Measurements from ENCODE around the gene IFNL1.
"Not testable (repeated sequence)": the region's sequence is repeated elsewhere in the genome, so short reads cannot be mapped to it uniquely, and the experiment has no call there.

IFNL1 gene

GRCh38 chr19:39270036-39270871 lies 26.0 kb upstream of the IFNL1 start:
- DNase-seq = no peak

GRCh38 chr19:39273859-39274258 lies 22.3 kb upstream of the IFNL1 start:
- not testable (repeated sequence) for DNase-seq

- DNase-seq = no peak
Observed at GRCh38 chr19:39275578-39275977, 20.6 kb upstream of the IFNL1 start.

- DNase-seq = no peak
Observed at GRCh38 chr19:39276740-39277139, 19.5 kb upstream of the IFNL1 start.

GRCh38 chr19:39277598-39277997 lies 18.6 kb upstream of the IFNL1 start:
- no peak for DNase-seq

GRCh38 chr19:39282021-39282420 lies 14.2 kb upstream of the IFNL1 start:
- DNase-seq = no peak

- no peak for DNase-seq
Observed at GRCh38 chr19:39284032-39284431, 12.2 kb upstream of the IFNL1 start.

- no peak for DNase-seq
Observed at GRCh38 chr19:39293394-39293793, 2.8 kb upstream of the IFNL1 start.

- DNase-seq = no peak
Observed at GRCh38 chr19:39296906-39297305, 699 bp downstream of the IFNL1 start.

GRCh38 chr19:39297931-39298634 lies 1.9 kb downstream of the IFNL1 start:
- no peak for DNase-seq

GRCh38 chr19:39299404-39299803 lies 3.2 kb downstream of the IFNL1 start:
- no peak for DNase-seq

GRCh38 chr19:39299832-39300231 lies 3.6 kb downstream of the IFNL1 start:
- no peak for DNase-seq

GRCh38 chr19:39301021-39301420 lies 4.8 kb downstream of the IFNL1 start:
- no peak for DNase-seq

GRCh38 chr19:39301562-39301961 lies 5.4 kb downstream of the IFNL1 start:
- no peak for DNase-seq

- DNase-seq = no peak
Observed at GRCh38 chr19:39303373-39304184, 7.4 kb downstream of the IFNL1 start.

GRCh38 chr19:39304185-39304513 lies 7.9 kb downstream of the IFNL1 start:
- no peak for DNase-seq

- no peak for DNase-seq
Observed at GRCh38 chr19:39304701-39305571, 8.7 kb downstream of the IFNL1 start.

- DNase-seq = no peak
Observed at GRCh38 chr19:39306075-39306474, 9.9 kb downstream of the IFNL1 start.

- peak; percentile 86 for DNase-seq
Observed at GRCh38 chr19:39307046-39307821, 11.0 kb downstream of the IFNL1 start.

- DNase-seq = no peak
Observed at GRCh38 chr19:39307822-39308530, 11.8 kb downstream of the IFNL1 start.
